ENCODE data around the gene SGCA. TPM values are rescaled to one million over a fixed set of nuclear protein-coding genes. Genes with fewer than 3 reads are reported as not detected.

Gene SGCA
- total and polyA plus RNA-seq, 2 donors (not counting 3 experiments of a cell fraction or from before 2014, with no cell fraction given), result not detected

DNA sequence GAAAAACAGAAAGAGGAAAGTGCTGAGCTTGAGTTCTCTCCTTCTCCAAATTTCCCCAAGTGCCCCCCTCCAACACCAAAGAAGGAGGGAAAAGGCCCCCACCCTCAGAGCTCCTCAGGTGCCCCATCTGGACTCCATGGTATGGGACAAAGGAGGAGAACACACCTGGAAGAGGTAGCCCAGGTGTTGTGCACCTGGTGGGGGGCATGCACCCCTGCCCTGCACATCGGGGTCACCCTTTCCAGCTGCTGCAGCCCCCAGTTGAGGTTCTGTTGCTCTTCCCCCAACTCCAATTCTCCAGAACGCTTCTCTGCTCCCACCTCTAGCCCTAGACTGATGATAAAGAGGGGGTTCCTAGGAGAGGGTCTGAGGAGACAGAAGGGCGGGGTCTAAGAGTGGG, 38.6 kb downstream of the SGCA start:
- no peak overlapping the region for H2AFZ ChIP-seq (ENCODE audit: low read depth, low read length)
- no peak for DNase-seq (ENCODE audit: low read depth, low spot score)
- FAIRE-seq, result no peak
- intact Hi-C loops (cut with micrococcal nuclease) (no loop called here), dilution Hi-C loops (cut with MboI; ENCODE audit: extremely low pct_ligation_motif_present, low sequenced_read_pairs) (no loop called here)
- H3K9me3 ChIP-seq (replicated peaks; ENCODE audit: control insufficient read depth, insufficient read depth, low read length), result no peaks in the 10 kb centered on the region
- H3K27ac ChIP-seq (ENCODE audit: insufficient read depth, low read depth, low read length), result no peak overlapping the region
- CTCF ChIA-PET, result interaction anchor here (1.0 to 2.0 kb wide), 5 partner anchors 8 to 93 kb away, joined by 4 to 10 read pairs (median 8); no protein-coding TSS in a partner anchor
- no peak overlapping the region for H3K9ac ChIP-seq (replicated peaks; ENCODE audit: extremely low read depth, insufficient read depth, low read length)
- H3K9me1 ChIP-seq (replicated peaks; ENCODE audit: control insufficient read depth, extremely low read depth, insufficient read depth, low read length), result no peaks in the 10 kb centered on the region
- peaks cover 16 to 25% of the 10 kb centered on the region in 2 experiments for H3K27me3 ChIP-seq (ENCODE audit: control insufficient read depth in 2 of 2, insufficient read depth in 2 of 2, low read length in 2 of 2)
- no peak overlapping the region for H3K4me3 ChIP-seq (replicated peaks in 1 of 3; ENCODE audit: insufficient read depth in 1 of 3, low read depth in 1 of 3, low read length in 3 of 3)
- no peak overlapping the region for H3K4me2 ChIP-seq (ENCODE audit: insufficient read depth, low read length)
- no TSS peak for BruUV-seq (replicated peaks)
- H4K20me1 ChIP-seq (replicated peaks; ENCODE audit: control insufficient read depth, extremely low read depth, insufficient read depth, low read length), result no peaks in the 10 kb centered on the region
- POLR2A ChIA-PET, result no interaction called here
- no peaks in the 10 kb centered on the region for H3K36me3 ChIP-seq (ENCODE audit: control insufficient read depth in 2 of 2, extremely low read depth in 1 of 2, insufficient read depth in 2 of 2, low read length in 2 of 2)
- no peaks in the 10 kb centered on the region for H3K79me2 ChIP-seq (ENCODE audit: control insufficient read depth, insufficient read depth, low read length)
- no peaks in the 10 kb centered on the region for H3K4me1 ChIP-seq (ENCODE audit: control insufficient read depth, extremely low read depth, insufficient read depth, low read length)
- TF ChIP-seq POLR2AphosphoS5 (IDR thresholded peaks at IDR 0.05; ENCODE audit: insufficient read depth, low read depth, low read length) (no peak), FOS (IDR thresholded peaks at IDR 0.05; ENCODE audit: borderline replicate concordance, insufficient read depth, low read length) (no peak), MYC (IDR thresholded peaks at IDR 0.05; ENCODE audit: low read depth, low read length) (no peak), EZH2 (IDR thresholded peaks at IDR 0.05; ENCODE audit: borderline replicate concordance, low read depth, low read length, severe bottlenecking) (no peak), JUN (IDR thresholded peaks at IDR 0.05; ENCODE audit: borderline replicate concordance, insufficient read depth, insufficient read length, low read depth) (no peak), POLR2A (IDR thresholded peaks at IDR 0.05; ENCODE audit: low read depth, low read length) (no peak), GATA2 (IDR thresholded peaks at IDR 0.05; ENCODE audit: insufficient read depth, insufficient read length, low read depth, low read length) (no peak)
- TF ChIP-seq, protein P1, sequence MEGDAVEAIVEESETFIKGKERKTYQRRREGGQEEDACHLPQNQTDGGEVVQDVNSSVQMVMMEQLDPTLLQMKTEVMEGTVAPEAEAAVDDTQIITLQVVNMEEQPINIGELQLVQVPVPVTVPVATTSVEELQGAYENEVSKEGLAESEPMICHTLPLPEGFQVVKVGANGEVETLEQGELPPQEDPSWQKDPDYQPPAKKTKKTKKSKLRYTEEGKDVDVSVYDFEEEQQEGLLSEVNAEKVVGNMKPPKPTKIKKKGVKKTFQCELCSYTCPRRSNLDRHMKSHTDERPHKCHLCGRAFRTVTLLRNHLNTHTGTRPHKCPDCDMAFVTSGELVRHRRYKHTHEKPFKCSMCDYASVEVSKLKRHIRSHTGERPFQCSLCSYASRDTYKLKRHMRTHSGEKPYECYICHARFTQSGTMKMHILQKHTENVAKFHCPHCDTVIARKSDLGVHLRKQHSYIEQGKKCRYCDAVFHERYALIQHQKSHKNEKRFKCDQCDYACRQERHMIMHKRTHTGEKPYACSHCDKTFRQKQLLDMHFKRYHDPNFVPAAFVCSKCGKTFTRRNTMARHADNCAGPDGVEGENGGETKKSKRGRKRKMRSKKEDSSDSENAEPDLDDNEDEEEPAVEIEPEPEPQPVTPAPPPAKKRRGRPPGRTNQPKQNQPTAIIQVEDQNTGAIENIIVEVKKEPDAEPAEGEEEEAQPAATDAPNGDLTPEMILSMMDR (IDR thresholded peaks at IDR 0.05; ENCODE audit: extremely low read depth in 1 of 2, insufficient read depth in 1 of 2, low read depth in 1 of 2, low read length in 2 of 2), result no peak
- TF ChIP-seq, protein P2, sequence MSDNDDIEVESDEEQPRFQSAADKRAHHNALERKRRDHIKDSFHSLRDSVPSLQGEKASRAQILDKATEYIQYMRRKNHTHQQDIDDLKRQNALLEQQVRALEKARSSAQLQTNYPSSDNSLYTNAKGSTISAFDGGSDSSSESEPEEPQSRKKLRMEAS (IDR thresholded peaks at IDR 0.05; ENCODE audit: insufficient read depth, insufficient read length), result no peak

All from endothelial cell of umbilical vein (primary cell).